HG02973 (cell line): ENCODE measurements around the gene IFNA10.
"Not testable (repeated sequence)": the region's sequence is repeated elsewhere in the genome, so short reads cannot be mapped to it uniquely, and the experiment has no call there.

Experiments
- ATAC-seq: cut with Tn5 transposase; IDR thresholded peaks from one replicate; pipeline ENCODE4 v1.9.1; 2021; ENCODE audit warnings: moderate library complexity; ENCODE audit not compliant: unreplicated experiment

Gene IFNA10

DNA sequence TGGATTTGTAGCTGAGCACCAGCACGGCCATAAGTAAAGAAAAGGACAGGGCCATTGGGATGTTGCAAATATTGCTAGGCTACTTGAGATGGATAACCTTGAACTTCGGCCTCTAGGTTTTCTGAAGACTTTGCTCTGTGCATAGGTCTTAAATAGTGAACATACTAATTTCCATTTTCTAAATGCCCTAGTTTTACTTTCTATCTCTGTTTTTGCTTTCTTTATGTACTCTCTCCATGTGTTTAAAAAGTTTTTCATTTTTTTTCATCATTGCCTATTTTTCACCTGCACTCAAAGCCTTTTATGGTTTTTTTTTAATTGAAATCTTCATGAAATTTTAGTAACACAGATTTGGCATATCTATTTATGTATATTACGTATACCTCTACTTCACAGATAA, at the start of gene IFNA10:
IFNA10 (minus strand) TSS at position 101 of the 400 bp plus-strand sequence; CDS start at position 55, 46 bp downstream.
- ATAC-seq: not testable (repeated sequence)

GRCh38 chr9:21255538-21256212, 48.7 kb upstream of the IFNA10 start:
- no peak for ATAC-seq

GRCh38 chr9:21252721-21253547, 46.0 kb upstream of the IFNA10 start:
- ATAC-seq: peak; percentile 74

GRCh38 chr9:21251638-21252037, 44.7 kb upstream of the IFNA10 start:
- ATAC-seq: no peak

- no peak for ATAC-seq
Measured at GRCh38 chr9:21251190-21251589, 44.2 kb upstream of the IFNA10 start.

GRCh38 chr9:21244836-21245235, 37.9 kb upstream of the IFNA10 start:
- no peak for ATAC-seq

DNA sequence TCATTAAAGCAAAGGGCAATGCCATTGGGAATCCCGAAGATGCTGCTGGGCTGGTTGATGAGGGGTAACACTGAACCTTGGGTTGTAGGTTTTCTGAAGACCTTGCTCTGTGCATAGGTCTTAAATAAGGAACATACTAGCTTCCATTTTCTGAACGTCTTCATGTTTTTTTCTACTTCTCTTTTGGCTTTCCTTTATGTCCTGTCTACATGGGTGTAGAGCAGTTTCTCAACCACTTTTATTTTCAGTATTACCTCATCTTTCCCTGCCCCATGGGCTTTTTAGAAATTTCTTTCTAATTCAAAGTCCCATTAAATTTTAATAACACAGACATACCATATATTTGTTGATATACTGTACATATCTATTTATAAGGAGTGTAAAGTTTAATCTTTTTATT, 33.0 kb upstream of the IFNA10 start, which contains the start of gene IFNA14:
IFNA14 (minus strand) TSS at position 95 of the 400 bp plus-strand sequence; CDS start at position 25, 70 bp downstream.
- ATAC-seq: no peak

DNA sequence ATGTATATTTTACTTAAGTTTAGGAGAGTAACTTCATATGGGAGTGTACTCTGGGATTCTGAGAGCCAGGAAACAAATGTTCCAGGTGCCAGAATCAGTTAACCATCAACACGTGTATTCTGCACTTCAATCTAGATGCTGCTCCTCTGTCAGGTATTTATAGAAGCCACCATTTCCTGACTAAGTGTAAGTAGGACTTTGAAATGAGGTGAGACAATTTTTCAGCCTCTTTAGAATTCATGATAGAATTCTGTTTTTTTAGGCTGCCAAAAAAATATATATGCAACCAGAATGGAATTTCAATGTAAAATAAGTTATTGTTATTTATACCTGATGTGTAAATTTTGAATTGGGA, 29.4 kb upstream of the IFNA10 start:
- ATAC-seq: not testable (repeated sequence)

- ATAC-seq: peak; percentile 82
Measured at GRCh38 chr9:21235468-21236359, 28.8 kb upstream of the IFNA10 start.

DNA sequence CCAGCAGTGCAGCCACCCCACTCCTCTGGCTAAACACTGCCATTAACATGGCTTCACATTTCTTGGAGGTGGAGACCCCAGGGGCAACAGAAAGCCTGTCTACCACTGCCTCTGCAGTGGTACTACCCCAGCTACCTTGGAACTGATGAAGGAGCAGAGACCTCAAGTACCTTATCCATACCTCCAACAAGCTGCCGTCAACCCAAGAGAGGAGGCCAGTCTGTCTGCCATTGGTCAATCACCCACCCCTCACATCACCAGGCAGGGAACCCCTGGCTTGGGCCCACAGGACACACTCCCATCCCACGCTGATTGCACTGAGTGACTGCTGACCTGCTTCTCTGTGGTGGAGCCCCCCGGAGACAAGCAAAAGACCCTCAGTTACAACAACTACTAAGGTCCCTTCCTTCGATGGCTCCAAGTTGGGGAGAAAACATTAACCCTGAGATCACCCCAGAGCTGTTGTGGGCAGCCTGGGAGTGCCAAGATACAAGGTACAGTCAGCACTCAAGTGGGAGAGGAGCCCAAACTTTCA, 27.3 kb upstream of the IFNA10 start:
- no peak for ATAC-seq

DNA sequence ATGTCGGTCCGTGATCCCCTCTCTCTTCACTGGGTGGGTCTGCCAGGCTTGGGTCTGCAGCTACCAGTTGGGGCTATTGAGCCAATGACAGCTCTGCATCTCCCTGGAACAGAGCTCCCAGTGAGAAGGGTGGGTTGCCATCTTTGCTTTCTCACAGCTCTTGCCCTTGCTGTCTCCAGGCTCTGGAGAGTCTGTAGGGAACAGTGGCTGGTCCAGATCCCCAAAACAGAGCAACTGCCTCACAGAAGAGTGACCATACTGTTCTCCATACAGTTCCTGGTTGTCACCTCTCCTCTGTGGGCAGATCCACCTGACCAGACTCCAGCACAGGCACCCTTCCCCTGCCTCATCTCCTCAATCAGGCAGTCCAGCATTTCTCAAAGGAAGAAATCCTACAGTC, 26.3 kb upstream of the IFNA10 start:
- ATAC-seq: no peak

DNA sequence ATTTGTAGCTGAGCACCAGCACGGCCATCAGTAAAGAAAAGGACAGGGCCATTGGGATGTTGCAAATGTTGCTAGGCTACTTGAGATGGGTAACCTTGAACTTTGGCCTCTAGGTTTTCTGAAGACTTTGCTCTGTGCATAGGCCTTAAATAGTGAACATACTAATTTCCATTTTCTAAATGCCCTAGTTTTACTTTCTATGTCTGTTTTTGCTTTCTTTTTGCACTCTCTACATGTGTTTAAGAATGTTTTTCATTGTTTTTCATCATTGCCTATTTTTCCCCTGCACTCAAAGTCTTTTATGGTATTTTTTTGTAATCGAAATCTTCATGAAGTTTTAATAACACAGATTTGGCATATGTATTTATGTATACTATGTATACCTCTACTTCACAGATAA, 21.2 kb upstream of the IFNA10 start, which contains the start of gene IFNA17:
IFNA17 (minus strand) TSS at position 101 of the 400 bp plus-strand sequence; CDS start at position 52, 49 bp downstream.
- no peak for ATAC-seq

GRCh38 chr9:21217211-21217610, 10.3 kb upstream of the IFNA10 start, which contains the start of gene IFNA16:
Gene IFNA16, minus strand, starts transcription at chr9:21217311. Its CDS starts 6 bp downstream, at chr9:21217305.
- not testable (repeated sequence) for ATAC-seq

- ATAC-seq: peak; percentile 67
Measured at GRCh38 chr9:21213411-21214326, 6.7 kb upstream of the IFNA10 start.

GRCh38 chr9:21212160-21212559, 5.2 kb upstream of the IFNA10 start:
- not testable (repeated sequence) for ATAC-seq

GRCh38 chr9:21210782-21211181, 3.8 kb upstream of the IFNA10 start:
- not testable (repeated sequence) for ATAC-seq

DNA sequence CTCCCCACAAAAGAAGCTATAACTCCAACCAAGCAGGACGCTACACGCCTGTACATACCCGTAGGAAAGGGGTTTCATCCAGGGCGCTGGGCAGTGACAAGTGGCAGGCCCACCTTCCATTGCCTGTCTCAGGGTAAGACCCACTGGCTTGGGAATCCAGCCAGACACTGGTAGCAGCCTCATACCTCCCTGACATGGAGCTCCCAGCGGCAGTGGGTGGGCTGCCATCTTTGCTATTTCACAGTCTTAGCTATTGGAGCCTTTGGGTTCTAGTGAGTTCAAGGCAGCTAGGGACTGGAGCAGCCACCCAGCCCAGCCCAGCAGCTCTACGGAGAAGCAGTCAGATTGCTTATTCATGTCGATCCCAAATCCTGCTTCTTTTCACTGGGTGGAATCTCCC, 3.4 kb upstream of the IFNA10 start:
- no peak for ATAC-seq

DNA sequence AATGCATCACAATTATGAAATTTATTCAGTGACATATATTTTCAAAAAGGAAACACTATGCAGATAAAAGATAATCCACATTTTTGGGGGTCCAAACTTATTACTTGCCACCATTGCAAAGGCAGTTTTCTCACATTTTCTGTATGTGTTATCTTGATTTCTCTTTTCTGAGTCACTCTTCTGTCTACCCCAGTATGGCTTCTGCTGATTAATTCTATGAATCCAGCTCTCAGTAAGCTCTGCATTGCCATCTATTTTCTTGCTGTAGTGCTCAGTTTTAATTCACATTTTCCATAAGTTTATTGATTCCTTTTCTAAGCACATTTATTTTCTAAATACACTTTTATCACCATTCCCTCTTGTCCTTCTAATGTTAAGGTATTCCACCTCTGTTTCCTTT, 1.7 kb downstream of the IFNA10 start:
- no peak for ATAC-seq

DNA sequence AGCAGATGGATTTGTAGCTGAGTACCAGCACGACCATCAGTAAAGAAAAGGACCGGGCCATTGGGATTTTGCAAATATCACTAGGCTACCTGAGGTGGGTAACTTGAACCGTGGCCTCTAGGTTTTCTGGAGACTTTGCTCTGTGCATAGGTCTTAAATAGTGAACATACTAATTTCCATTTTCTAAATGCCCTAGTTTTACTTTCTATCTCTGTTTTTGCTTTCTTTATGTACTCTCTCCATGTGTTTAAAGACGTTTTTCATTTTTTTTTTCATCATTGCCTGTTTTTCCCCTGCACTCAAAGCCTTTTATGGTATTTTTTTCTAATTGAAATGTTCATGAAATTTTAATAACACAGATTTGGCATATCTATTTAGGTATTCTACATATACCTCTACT, 4.8 kb downstream of the IFNA10 start, which contains the start of gene IFNA7:
IFNA7 (minus strand) TSS at position 101 of the 400 bp plus-strand sequence; CDS start at position 61, 40 bp downstream.
- not testable (repeated sequence) for ATAC-seq
